IPS-NIHi7 (cell line): ENCODE measurements around the gene MYOM3.

Experiments used
- DNase-seq: peaks from one replicate; pipeline ENCODE4 v3.0.0; 2012; ENCODE audit warnings: mixed read lengths; ENCODE audit errors: extremely low spot score

Gene MYOM3

DNA sequence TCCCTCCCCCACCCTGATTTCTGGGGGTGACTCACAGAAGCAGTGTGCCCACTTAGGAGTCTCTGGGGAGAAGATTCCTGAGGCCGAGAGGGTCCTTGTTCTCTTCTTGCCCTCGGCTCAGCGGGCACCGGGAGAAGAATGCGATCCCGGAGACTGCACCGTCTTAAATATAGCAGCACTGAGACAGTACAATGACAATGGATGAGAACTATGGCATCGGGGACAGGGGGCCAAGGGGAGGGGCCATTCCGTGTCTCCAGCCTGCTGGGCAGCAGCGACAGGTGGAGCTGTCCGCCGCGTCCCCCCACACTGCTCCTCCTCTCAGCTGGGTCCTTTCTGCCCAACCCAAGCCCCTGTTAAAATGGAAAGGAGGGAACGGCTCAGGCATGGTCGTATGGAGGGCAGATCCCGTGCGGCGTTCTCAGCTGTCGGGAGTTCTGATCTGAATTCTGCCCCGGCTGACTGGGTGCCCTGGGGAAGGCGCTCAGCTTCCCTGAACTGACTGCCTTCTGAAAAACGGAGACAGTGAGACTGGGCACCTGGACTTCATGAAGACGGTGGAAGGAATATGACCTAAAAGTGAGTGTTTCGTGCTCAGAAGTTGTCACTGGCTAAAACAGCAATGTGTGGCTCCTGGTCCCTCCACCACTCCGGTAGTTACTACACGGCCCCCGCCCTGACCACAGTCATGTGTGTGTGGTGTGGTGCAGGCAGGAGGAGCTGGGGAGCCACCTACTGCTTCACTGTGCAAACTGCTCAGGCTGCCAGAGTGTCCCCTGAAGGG lies at the start of gene MYOM3:
TSS of gene MYOM3 (minus strand) at position 140 of the 784 bp plus-strand sequence. CDS start 3,499 bp downstream, outside the sequence.
- peak; percentile 76 for DNase-seq

DNA sequence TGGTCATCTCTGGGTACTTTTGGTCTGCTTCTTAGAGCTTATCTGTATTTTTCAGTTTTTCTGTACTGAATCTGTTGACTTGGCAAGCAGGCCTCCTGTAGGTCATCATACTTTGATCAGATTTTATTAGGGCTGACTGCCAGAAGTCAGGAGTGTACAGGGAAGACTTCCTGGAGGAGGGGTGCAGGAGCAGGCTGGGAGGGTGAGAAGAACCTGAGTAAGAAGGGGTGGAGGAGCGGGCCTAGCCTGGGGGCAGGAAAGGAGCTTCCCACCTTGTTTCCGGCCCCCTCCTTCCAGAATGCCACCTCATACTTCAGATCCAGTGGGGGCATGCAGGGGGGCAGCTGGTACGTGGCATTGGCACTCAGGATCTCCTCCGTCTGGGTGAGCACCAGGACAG lies 49.3 kb upstream of the MYOM3 start:
- DNase-seq = no peak

DNA sequence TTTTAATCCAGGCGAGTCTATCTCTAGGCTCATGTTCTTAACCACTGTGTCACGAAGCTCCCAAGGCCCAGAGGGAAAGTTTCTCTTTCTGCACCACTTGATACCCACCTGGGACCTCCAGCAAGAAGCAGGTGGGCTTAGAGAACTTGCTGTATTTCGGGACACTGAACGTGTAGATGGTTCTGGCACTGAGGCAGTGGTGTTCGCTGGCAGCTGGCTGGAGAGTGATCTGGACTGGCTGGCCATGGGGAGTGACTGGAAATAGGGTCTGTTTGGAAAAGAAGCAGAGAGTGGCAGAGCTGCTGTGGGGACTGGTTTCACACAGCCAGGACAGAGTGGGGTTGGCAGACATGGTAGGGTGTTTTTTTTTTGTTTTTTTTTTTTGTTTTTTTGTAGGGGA lies 47.4 kb upstream of the MYOM3 start:
- DNase-seq = no peak

DNA sequence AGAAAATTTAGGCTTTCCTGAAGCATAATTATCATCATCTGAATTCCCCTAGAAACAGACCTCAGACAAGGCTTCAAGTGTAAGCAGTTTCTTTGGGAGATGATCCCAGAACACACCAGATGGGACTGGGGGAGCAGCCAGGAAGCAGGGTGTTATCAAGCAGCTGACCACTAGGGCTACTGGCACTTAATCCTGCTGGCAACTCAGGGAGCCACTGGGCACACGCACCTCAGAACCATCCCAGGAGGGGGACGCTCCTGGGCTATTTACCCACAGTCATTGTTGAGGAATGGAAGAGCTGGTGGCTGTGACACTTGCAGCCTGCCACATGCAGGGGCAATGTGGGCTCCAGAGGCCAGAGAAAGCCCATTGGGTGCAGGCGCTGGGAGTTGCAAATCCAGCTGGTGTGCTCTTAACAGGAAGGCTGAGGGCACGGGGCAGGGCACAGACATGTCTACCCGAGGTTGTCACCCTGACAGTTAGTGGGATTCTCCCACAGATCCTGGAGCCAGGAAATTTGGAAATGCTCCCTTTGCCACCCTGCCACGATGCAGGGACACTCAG lies 46.1 kb upstream of the MYOM3 start:
- no peak for DNase-seq

DNA sequence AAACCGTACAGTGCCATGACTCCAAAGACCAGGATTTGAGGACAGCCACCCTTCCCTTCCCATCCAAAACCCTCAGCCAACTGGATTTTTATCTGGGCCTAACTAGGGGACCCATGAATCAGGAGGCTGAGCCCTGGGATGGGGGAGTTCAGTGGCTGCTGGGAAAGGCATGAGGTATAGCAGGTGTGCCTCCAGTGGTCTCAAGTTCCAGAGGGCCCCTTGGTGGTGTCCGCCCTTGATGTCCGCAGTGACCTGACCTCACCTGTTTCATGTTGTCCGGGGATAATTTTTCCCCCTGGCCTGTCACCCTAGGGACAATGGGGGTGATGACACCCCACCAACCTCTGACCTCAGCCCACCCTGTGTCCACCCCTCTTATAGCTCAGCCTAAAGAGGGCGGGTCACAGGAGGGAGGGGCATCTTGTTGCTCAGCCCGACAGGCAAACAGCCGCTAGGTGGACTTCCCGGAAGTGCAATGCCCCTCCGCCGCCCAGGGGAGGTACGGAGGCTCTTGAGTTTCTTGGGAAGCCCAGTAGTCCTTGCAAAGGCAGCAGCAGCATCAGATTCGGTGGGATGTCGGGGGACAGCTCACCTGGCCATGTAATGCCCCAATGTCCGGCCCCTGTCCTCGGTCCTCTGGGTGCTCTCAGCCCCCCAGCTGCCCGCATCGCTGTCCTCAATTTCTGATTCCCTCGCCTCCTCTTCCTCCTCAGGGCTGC lies 44.8 kb upstream of the MYOM3 start:
- no peak for DNase-seq

DNA sequence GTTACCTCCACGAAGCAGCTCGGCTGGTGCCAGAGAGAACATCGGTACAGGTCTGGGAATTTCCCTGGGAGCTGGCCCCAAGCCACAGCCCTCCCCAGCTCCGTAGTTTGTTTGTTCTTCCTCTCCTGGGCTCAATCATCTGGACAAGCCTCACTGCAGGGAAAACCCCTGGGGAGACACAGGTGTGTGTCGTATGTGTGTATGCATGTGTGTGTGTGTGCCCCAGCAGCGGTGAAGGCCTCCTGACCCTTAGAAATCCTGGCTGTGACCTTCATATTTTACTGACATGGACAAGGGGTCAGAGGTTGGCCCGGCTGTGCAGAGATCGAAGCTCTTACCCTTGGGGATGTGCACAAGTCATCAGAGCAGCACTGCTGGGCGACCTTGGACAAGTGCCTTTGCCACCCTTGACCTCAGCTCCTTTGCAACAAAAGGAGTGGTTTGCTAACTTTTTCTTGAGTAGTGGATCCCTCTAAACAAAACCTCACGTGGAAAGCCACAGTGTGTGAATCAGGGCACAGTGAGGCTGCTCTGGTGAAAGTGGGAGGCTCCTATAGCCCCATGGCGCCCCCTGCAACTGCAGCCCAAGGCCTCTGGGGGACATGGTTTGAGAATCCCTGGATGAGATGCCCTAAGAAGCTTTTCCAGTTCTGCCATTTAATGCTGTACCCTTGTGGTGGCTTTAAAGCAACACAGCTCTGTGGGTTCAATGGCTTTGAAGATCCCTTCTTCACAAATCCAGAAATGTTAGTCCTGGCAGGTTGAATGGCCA lies 43.3 kb upstream of the MYOM3 start:
- peak; percentile 52 for DNase-seq

DNA sequence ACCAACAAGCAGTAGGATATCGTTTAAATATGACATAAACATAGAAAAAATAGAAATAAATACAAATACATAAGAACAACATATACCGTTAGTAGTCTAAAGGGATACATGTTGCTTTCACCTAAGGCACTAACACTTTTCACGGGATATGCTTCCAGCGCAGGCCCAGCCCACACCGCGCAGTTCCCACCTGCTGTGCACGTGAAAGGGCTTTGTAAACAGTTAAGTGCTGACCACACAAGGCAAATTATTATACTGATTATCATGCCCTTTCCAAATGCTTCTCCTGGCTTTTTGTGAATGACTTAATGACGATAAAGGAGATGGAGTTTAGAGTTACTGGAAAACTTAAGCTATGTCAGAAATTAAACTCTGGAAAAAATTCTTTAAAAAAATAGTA lies 42.3 kb upstream of the MYOM3 start:
- no peak for DNase-seq

DNA sequence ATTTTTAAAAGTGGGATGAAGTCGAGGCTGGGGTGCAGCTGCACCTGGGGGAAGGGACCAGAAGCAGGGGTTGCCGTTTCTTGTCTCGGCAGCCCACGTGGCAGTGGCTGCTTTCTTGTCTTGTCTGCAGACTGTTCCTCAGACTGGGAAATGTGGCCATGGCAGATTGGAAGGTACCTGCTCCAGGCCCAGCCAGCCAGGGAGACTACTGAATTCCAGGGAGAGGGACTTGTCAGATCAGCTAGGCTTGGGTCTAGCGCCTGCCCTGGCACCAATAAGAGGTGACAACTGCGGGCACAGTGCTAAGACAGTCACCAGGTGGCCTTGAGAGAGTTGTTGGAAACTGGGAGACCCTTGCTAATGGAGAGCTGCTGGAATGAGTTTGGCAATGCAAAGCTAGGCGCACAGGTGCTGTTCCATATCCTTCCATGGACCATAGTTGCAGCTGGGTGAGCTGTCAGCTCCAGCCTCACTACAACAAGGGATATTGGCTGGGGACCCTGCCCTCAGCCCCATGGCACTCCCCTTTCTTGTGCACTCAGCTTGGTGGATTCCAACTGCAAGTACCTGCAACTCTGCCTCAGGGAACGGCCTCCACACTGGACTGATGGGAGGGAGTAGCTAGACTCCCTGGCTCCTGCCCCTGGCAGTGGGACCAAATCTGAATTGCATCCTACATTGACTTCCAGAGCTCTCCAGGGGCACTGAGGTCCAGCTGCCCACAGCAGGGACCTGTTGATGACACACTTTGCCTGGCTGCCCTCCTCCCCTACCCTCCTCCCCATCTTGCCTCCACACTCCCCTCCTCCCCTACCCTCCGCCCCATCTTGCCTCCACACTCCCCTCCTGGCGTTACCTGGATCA lies 40.9 kb upstream of the MYOM3 start:
- no peak for DNase-seq

DNA sequence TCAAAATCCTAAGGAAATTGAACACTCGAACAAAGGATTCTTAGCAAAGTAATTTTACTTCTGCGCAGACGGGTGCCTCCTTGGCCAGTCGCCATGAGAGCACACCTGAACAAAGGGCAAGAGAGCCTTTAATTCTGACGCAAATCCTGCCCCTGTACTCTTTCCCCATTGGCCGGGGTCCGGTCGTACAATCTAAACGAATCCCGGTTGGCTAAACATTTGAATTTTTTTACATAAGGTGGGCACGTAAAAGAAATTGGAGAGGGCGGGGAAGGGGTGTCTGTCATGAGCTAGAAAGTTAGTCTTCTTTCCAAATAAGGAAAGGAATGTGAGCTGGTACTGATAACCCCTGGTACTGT lies 39.2 kb upstream of the MYOM3 start:
- peak; percentile 76 for DNase-seq

DNA sequence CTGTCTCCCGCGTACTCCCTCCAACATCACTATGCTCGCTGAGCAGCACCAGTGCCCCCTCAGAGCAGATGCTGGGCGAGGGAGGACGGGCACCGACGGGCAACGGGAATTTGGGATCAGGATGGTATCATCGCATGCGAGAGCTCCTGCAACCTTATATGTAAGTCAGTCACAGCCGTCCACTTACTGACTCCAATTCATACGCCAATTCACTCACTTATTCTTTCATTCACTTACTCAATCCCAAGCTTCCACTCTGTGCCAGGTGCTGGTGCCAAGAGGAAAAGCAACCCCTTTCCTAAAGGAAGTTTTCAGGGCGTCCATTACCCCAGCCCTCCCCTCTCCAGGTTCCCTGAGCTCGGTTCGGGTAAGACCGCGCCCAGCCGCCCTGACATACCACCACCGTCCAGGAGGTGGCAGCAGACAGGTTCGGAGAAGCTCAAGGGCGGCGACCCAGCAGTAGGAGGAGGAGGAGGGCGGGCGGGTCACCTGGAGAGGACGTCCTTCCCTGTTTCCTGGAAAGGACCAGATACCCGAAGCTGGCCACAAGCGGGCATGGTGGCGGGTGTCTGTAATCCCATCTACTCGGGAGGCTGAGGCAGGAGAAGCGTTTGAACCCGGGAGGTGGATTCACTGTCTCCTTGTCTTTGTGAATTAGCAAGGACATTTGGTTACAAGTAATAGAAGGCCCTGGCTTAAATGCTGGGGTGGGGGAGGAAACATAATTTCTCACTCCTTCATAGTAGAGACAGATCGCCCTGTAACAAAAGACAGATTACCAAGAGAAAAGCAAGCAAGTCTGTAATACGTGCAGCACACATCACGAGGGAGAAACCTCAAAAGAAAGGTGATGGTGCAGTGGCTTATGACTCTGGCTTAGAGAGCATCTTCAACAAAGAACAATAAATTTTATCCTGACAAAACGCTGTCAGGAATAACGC lies 38.6 kb upstream of the MYOM3 start:
- peak; percentile 94 for DNase-seq

DNA sequence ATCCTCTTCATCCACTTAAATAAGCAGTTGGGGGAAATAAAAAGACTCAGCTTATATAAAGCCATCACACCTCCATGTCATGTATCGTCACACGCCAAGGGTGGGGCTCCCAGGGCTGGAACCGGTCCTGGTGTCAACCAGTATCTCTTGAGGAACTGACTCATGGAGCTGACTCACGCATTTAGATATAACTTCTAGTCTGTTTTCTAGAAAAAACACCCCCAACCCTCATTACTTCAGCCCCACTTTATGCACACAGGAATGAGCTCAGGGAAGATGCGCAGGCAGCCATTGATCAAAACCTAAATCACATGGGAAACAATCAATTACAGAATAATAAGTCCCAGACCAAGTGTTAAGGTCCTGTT lies 37.9 kb upstream of the MYOM3 start:
- DNase-seq = no peak

DNA sequence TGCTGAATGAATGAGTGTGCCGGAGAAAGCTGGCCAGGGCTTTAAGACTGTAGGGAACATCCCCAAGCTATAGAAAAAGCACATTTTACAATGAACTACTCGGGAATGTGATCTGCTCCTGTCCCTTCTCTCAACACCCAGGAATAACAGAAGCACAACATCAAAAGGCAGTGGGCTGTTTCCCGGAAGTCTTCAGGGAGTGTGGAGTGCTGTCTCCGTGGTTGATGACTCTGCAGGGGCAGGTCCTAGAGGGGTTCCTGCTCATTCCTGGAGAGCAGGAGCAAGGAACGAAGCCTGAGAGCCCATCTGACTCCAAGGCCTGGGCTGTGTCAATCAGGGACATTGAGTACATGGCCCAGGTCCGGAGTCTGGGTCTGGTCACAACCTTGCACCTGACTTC lies 35.9 kb upstream of the MYOM3 start:
- no peak for DNase-seq

DNA sequence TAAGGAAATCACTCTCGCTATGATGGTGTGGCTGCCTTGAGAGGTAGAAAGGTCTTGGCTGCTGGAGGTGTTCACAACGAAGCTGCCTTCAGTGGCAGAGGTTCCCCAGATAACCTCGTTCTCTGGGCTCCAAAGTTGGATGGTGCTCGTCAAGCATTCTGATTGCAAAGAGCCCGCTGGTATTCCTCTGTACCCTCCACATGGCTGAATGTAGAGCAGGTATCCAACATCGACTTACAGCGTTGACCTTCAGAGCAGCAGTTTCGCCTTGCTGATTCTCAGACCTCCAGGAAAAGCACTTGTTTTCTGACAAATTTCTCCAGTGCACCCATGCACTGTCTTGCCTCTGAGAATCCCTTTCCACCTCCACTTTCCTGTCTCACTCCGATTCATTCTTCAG lies 35.3 kb upstream of the MYOM3 start:
- DNase-seq = no peak

DNA sequence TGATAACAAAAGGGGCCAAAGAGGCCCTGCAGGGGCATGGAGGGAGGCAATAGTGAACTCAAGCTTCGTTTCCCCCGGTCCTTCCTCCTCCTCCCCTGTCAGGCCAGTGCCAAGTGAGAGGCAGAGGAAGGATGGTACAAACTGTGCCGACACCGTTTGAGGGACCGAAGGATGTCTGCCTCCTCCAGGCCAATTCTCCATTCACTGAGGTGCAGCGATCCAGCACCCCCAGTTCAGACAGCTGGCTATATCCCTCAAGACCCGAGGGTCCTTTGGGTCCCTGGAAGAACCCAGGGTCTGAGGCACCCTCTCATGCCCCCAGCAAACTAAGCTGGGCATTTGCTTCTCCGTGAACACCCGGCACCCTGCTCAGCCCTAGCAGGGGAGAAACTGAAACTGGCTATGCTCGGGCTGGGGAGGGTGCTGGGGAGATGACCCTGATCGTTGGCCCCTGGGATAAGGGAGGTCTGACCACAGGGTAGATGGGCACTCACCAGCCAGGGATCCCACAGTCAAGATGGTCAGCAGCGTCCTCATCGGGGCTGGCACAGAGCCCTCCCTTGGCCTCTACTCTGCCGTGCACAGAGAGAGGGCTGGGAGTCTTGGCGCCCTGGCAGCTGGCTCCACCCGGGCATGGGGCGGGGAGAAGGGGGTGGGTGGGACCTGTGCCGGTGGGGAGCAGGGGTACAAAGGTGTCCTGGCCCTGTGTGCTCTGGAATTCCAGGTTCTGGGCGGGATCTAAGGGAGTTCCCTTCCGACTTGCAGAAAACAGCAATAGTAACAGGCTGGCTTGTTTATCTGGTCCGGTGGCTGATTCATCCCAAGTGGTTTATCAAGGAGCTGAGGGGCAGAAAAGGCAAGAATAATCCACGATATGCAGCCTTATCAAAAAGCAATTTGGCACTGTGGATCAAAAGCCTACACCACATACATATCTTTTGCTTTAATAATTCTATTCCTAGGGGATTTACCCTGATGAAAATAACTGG lies 30.9 kb upstream of the MYOM3 start, which contains the start of gene IL22RA1:
TSS of gene IL22RA1 (minus strand) at position 595 of the 989 bp plus-strand sequence. CDS start at position 537, 58 bp downstream.
- DNase-seq = no peak

DNA sequence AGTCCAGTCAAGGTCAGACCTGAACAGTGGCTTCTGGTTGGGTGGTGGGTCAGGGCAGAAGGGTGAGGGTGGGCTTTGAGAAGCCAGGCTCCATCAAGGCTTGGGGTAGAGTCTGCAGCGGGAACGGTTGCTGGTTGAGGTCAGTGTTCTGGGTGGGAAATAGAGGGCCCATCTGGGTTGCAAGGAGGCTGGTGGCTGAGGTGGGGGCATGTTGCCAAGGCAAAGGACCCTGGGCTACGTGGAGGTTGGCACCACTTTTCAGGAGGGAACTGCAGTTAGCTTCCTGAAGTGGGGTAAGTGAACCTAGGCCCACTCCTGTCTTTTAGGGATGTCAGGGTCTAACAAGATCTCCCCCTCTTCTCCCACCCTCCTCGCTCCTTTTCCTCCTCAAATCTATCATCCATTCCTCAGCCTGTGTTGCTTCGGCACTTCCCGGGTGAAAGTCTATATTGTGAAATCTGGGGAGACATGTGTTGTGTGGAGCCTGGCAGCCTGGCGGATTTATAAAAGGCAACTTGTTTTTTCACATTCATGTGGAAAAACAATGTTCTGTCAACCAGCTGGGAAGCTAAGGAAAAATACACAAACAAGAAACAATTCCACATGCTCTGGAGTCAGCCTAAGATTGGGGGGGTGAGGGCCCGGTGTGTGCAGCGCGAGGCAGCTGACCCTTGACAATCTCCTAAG lies 29.5 kb upstream of the MYOM3 start:
- DNase-seq = no peak

DNA sequence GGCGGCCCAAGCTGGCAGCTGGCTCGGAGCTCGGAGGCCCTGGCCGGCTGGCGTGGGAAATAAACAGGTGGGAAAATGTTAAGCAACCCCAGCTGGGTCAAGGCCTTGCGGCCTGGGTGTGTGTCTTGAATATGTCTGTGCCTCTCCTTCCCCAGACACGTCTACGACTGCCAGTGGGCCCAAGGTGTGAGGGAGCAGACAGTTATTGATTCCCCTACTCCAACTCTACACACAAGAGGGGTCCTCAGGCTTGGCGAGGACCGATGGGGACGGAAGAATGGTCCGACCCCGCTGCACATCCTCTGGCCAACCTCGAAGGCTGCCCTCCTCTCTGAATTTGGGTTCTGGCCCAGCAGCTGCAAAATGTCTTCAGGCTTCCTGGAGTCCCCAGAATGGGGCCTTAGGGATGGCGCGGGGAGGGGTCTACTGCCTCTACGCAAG lies 28.8 kb upstream of the MYOM3 start:
- DNase-seq = no peak

DNA sequence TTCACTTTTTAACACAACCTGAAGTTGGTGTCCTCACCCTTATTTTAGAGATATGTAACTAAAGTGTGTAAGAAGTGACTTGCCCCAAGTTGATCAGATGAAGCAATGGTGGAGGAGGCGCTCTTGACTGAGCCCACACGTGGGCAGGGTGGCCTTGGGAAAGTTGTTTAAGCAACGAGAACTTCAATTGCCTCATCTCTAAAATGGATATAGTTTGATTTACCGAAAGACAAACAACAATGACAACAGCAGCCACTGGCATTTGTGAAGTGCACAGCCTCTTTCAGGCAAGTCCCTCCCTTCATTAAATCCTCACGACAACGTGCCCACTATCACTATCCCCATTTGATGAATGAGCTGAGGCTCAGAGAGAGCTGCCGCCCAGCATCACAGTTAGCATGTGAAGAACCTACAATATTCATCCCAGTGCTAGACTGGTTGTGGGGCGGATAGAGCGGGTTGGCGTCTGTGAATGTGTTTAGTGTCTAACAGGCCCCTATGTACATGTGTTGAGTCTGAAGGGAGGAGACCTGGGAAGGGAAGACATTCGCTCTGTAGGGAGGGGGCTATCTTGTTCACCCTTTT lies 28.0 kb upstream of the MYOM3 start:
- no peak for DNase-seq

DNA sequence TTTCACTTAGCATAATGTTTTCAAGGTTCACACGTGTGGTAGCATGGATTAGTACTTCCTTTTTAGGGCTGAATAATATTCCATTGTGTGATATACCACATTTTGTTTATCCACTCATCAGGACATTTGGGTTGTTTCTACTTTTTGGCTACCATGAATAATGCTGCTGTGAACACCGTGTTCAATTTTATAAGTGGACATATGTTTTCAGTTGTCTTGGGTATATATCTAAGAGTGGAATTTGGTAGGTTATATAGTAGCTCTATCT lies 27.2 kb upstream of the MYOM3 start:
- DNase-seq = no peak
